AG20443 (cell line): Measurements from ENCODE around the gene IRX4.

Experiments
- DNase-seq: peaks from one replicate; pipeline ENCODE4 v3.0.0; 2012; ENCODE audit warnings: low spot score, mixed read lengths

Gene IRX4

DNA sequence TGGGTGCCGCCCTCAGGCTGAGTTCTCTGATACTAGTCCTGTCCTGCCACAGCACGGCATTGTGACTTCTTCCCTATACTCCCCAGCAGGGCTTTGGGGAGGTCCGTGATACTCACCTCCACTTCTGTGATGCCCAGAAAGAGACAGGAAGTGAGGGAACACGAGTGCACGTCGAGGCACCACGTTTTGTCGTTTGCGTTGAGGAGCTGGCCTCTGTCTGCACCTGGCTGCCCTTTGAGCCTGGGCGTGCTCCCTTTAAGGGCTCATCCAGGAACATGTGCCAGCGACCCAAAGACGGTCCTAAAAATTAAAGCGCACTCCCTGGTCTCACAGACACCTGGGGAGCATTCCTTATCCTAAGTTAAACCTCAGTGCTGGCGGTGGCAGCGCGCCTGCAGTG is 8.7 kb upstream of the IRX4 start:
- DNase-seq: no peak

- DNase-seq: no peak
Measured at GRCh38 chr5:1890296-1890695, 7.6 kb upstream of the IRX4 start.

GRCh38 chr5:1889321-1890065 is 6.8 kb upstream of the IRX4 start:
- no peak for DNase-seq

DNA sequence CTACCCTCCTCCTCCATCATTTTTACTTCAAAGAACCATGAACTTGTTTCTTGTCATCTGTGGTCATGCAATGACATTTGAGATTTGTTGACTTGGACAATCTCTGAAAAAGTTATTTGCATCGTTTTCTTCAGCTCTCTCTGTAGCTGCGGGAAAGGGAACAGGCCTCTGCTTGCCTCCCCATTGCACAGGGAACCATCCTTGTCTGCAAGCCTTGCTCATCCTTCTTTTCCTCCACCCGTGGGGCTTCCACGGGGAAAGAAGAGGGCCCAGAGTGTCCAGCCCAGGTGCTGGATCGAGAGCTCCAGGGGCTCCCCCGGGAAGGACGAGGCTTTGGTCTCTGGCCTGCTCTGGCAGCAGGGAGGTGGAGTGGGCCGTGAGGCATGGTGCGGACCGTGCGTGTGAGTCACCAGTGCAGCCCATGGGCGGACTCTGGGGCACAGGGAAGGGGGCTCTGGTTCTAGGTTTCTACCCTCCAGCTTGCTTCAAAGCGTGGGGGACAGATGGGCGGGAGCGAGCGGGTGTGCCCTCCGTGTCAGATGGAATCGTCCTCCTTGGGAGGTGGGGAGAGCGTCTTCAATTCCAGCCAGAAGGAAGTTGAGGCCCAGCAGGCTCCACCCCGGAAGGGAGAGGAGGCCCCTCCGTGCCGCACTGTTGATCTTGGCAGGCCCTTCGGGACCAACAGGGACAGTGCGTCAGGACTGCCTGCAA is 6.0 kb upstream of the IRX4 start:
- DNase-seq: no peak

DNA sequence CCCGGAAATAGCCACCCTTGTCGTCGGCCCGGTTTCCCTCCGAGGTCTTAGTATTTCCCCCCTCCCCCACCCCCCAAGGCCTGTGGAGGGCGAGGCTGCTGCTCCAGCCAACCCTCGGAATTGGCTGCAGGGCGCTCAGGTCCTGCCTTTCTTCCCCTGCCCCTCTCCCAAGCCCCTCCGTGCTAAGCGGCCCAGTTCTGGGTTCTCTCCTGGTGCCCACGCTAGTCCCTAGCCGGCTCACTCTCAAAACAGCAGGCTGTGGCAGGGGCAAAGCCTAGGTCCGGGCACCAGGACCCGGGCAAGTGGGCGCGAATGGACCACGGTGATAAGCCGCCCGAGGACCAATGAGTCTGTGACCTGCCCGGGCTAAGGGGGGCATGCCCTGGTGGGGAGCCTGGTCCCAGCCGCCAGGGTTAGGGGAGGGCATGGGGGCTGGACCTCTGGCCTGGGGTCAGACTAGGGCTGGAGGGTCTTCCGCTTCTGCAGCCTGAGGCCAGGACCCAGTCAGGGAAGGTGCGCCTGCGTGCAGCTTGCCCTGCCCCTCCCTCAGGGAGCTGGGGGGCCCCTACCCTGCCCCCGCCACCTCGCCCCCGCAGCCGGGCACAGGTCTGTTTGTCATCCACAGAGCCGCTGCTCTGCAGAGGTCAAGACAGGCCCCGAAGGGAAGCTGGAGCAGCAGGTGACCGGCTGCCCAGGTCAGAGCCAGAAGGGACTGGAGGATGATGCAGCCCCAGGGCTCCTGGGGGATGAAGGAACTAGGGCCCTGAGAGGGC is 5.0 kb upstream of the IRX4 start:
- no peak for DNase-seq

- DNase-seq: no peak
Measured at GRCh38 chr5:1886846-1887587, 4.3 kb upstream of the IRX4 start.

DNA sequence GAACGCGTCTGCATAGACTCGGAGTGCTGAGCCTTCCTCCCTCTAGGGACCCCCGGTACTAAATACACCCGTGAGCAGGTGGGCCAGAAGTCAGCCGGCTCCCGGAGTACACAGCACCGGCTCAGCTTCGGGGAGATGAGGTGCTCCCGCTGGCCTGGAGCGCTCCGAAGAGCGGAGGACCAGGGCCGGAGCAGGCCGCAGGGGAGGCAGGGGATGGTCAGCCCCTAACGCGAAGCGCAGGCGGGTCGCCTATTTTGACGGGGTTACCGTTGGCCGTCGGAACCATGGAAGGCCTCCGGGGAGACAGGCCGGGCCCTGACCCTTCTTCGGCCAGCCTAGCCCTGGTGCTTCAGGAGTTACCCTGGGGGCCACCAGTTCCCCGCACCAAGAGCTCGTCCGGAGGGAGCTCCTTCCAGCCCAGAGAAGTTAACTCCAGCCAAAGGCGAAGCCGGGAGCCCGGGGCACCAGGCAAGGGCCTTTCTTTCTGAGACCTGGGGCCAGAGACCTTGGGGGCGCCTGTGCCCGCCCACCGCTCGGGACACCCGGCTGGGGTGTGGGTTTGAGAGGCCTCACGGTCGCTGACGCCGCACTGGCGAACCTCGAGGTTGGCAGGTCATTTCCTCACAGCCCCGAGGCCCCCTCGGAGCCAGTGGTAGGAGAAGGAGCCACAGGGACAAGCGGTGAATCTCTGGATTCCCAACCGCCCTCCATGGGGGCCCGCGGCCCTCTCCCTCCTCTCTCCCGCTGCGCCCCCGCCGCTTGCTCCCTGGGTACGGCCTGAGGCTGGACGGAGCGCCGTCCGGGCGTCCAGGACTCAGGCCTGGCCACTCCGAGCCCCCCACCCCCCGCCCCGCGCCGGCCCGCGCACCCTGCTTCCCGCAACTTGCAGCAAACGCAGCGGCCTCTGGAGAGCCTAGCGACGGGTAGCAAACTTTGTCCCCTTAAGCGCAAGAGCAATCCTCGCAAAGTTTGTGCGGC is 3.4 kb upstream of the IRX4 start:
- DNase-seq: no peak

DNA sequence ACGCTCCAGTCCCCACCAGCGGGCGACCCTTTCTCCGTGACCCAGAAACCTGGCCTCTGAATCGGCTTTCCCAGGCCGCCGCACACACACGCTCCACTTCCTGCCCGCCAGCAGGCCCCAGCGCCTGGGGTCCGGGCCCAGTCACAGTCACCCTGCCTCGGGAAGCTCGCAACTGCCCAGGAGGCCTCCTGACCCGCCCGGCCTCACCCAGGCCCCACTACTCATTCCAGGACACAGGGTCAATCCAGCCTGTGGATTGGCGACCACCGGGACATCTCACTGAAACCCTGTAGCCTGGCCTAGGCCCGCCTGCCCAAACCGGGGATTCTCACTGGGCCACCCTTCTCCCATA is 2.7 kb upstream of the IRX4 start:
- DNase-seq: no peak

- no peak for DNase-seq
Measured at GRCh38 chr5:1884678-1885403, 2.1 kb upstream of the IRX4 start.

DNA sequence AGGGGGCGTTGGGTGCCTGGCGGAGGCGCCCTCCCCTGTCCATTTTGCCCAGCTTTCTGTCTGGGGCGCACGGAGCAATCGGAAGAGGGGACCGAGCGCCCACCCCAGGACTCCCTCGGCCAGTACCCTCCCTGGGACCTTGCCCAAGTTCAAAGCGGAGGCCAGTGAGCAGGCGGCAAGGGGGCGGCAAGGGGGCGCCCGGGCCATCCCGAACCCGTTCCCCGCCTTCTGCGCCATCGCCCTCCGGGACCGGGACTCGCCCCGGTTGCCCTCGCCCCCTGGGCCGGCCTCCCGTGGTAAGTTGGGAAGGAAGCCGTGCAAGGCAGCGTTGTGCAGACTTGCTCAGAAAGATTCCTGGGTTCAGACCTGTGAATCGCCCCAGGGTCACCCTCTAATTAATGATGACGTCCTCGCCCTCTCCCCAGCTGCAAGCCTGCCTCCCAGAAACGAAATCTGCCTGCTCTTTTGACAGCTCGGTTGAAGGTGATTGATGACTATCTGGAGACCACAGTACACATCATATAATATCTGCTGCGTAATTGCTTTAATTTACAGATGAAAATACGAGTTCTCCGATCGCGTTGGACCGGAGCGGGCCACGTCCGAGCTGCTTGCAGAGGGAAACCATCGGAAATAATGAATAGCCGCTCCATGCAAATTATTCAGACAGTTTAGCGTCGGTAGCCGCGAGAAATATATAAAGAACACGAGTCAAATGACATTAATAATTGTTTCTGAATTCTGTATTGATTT is 1.4 kb upstream of the IRX4 start:
- DNase-seq: no peak

- peak; percentile 55 for DNase-seq
Measured at GRCh38 chr5:1883120-1883924, 597 bp upstream of the IRX4 start.

DNA sequence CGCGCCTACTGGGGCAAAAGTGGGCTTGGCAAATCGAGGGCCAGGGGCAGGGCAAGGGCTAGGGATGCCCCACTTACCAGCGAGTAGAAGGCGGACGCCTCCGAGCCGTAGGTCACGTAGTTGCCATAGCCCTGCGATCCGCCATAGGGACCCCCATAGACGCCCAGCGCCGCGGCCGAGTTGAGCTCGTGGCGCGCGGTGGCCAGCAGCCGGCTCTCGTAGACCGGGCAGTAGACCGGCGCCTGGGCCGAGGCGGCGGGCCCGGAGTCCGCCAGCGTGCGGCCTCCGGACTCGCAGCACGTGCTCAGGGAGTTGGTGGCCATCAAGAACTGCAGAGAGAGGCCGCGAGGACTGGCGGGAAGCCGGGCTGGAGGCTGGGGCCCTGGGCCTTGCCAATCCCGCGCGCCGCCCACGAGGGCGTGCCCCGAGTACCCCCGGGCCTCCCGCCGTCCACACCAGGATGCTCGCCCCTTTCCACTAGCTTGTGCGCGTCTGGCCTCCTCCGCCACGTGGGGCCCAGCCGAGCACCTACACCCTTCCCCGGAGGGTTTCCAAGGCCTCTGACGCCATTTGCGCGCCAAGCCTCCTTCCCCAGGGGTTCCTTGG is 891 bp downstream of the IRX4 start:
- no peak for DNase-seq

DNA sequence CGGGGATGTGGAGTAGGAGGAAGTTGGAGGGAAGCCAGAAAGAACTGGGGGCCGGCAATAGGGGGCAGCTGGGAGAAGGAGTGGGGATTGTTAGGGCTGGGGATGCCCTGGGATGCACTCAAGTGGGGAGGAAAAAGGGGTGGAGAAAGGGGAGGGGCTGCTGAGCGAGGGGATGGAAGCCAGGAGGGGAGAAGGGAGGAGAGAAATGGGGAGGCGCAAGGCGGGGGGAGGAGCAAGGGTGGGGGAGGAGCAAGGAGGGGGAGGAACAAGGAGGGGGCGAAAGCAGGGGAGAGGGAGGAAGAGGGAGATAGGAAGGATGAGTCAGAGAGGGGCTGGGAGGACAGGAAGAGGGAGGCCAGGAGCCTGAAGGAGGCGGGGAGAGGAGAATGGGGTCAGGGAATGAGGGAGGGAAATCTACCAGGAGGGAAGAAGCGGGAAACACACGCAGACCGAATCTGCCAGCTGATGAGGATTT is 1.6 kb downstream of the IRX4 start:
- DNase-seq: no peak

GRCh38 chr5:1880377-1881025 is 2.2 kb downstream of the IRX4 start:
- no peak for DNase-seq

DNA sequence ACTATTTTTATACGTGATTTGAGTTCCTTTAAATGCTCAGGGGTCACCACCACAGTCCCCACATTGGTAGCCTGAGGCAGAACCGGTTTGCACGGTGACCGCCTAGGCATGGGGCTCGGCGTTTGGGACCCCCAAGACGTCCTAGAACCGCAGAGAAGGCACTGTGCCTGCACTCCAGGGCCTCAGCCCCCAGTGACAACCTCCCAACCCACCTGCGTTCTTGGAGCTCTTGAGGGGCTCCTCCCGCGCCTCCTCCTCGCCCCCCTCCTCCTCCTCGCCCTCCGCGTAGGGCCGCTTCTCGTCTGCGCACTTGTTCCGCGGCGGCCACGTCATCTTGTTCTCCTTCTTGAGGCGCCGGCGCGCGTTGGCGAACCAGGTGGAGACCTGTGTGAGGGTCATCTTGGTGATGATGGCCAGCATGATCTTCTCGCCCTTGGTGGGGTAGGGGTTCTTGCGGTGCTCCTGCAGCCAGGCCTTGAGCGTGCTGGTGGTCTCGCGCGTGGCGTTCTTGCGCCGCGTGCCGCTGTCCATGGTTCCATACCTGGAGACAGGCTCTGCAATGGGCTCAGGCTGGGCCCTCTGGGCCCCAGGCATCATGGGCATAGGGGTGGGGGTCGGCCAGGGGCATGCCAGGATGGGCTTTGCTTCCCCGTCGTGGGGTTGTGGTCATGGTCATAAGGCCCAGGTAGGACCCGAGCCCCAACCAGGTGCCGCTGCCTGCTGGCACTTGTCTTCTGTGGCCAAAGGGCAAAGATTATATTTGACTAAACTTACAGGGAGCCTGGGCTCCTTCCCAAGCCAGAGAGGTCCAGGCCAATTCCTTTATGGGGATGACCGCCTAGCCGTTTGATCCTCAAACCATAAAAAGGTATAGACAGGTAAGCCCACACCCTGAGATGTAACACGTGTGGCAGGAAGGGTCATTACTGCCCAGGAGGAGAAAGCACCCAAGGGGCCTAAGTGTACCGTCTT is 3.1 kb downstream of the IRX4 start:
- DNase-seq: no peak

DNA sequence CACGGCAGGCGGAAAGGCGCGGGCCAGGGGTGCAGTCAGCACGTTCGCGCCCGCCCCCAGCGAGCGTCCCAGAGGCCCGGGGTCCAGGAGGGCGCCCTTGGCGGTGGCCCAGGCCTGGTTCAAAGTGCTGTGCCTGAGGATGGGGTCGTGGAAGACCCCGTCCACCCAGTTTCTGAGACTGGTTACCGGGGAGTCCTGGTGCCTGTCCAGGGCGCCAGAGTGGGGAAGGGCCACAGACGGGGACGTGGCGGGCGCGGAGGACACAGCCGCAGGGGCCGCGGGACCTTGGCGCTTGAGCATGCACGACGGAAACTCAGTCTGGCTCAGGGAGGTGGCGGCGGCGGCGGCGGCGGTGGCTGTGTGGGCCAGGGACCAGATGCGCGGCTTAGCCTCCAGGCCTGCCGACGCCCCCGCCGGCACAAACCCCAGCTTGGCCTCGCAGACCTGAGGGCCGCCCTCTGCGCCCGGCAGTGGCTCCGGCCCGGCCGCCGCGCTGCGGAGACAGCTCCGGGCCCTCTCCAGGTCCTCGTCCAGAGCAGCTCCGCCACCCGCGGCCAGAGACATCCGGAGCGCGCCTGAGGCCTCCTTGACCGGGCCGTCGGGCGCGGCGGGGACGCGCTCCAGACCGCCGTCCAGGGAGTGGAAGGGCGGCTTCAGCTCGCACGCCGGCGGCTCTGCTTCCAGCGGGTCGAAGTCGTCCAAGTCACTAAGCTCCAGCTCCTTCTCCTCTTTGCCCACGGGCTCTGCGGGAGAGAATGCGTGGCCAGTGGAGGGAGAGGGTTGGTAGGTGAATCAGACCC is 4.5 kb downstream of the IRX4 start:
- DNase-seq: no peak
